Mammary epithelial cell (primary cell): Measurements from ENCODE around the gene LIX1.

Experiments used
- CTCF ChIP-seq, 2 donors: IDR thresholded peaks in 1 of 2; conservative IDR thresholded peaks in 1 of 2; 2 replicates each; pipeline ENCODE4 v1.5.1; 2011 to 2012; ENCODE audit warnings: inconsistent platforms in 2 of 2, low read length in 2 of 2, mild to moderate bottlenecking in 2 of 2, control low read depth in 1 of 2, low read depth in 1 of 2; ENCODE audit not compliant: insufficient read depth in 1 of 2; ENCODE audit errors: extremely low read depth in 1 of 2
- EZH2 ChIP-seq: IDR thresholded peaks from 2 replicates; pipeline ENCODE4 v1.6.1; 2012; ENCODE audit warnings: low read length, inconsistent platforms, borderline replicate concordance

GRCh38 chr5:97119007-97119390, 23.4 kb downstream of the LIX1 start:
- no peak for TF ChIP-seq CTCF (conservative IDR thresholded peaks at IDR 0.05 in 1 of 2, IDR thresholded peaks at IDR 0.05 in 1 of 2; ENCODE audit: extremely low read depth in 1 of 2, insufficient read depth in 1 of 2, low read depth in 1 of 2, low read length in 2 of 2)
- TF ChIP-seq EZH2: no peak
